Mucosa of rectum (tissue), 2 donors: ENCODE measurements around the gene ASB8.
"Not testable (repeated sequence)": the region's sequence is repeated elsewhere in the genome, so short reads cannot be mapped to it uniquely, and the experiment has no call there.

Experiments used
- H3K27ac ChIP-seq, 2 donors: one replicate each; pipeline ENCODE4 v1.7.0; 2013; ENCODE audit warnings: inconsistent platforms in 2 of 2, low read depth in 2 of 2, low read length in 2 of 2
- H3K27me3 ChIP-seq, 2 donors: one replicate each; pipeline ENCODE4 v1.7.0; 2013; ENCODE audit warnings: low read length in 2 of 2; ENCODE audit not compliant: control insufficient read depth in 2 of 2, insufficient read depth in 2 of 2
- H3K36me3 ChIP-seq, 2 donors: one replicate each; pipeline ENCODE4 v1.7.0; 2013; ENCODE audit warnings: low read length in 2 of 2; ENCODE audit not compliant: control insufficient read depth in 2 of 2, insufficient read depth in 2 of 2
- H3K4me1 ChIP-seq, 2 donors: one replicate each; pipeline ENCODE4 v1.7.0; 2013; ENCODE audit warnings: low read length in 2 of 2, mild to moderate bottlenecking in 1 of 2; ENCODE audit not compliant: control insufficient read depth in 2 of 2, insufficient read depth in 2 of 2
- H3K4me3 ChIP-seq, 2 donors: one replicate each; pipeline ENCODE4 v1.7.0; 2013; ENCODE audit warnings: low read length in 2 of 2
- H3K9ac ChIP-seq, 2 donors: one replicate each; pipeline ENCODE4 v1.7.0; 2013; ENCODE audit warnings: low read length in 2 of 2, low read depth in 1 of 2, mild to moderate bottlenecking in 1 of 2
- H3K9me3 ChIP-seq, 2 donors: one replicate each; pipeline ENCODE4 v1.7.0; 2013; ENCODE audit warnings: low read length in 2 of 2; ENCODE audit not compliant: control insufficient read depth in 2 of 2
- donor health status: healthy.
- donor health status: Normal muscosa, but diverticular disease.

ASB8 gene

GRCh38 chr12:48165089-48165981 is 8.0 kb upstream of the ASB8 start:
- Histone ChIP-seq H3K36me3 (no peaks in the 10 kb centered on the region), H3K4me3 (no peak overlapping the region)

GRCh38 chr12:48164451-48164850 is 7.1 kb upstream of the ASB8 start:
- Histone ChIP-seq H3K27me3 (no peaks in the 10 kb centered on the region), H3K36me3 (no peaks in the 10 kb centered on the region), H3K9me3 (no peaks in the 10 kb centered on the region), H3K9ac (no peak overlapping the region), H3K4me1 (no peaks in the 10 kb centered on the region), H3K4me3 (no peak overlapping the region), H3K27ac (no peak overlapping the region)

More at GRCh38 chr12:48165089-48165981, 8.0 kb upstream of the ASB8 start:
- Histone ChIP-seq H3K4me1 (no peaks in the 10 kb centered on the region), H3K27ac (no peak overlapping the region), H3K9ac (no peak overlapping the region), H3K9me3 (no peaks in the 10 kb centered on the region), H3K27me3 (no peaks in the 10 kb centered on the region)

GRCh38 chr12:48163150-48163747 is 5.9 kb upstream of the ASB8 start:
- Histone ChIP-seq H3K4me3 (no peak overlapping the region), H3K9ac (no peak overlapping the region), H3K36me3 (no peaks in the 10 kb centered on the region), H3K4me1 (no peaks in the 10 kb centered on the region), H3K9me3 (no peaks in the 10 kb centered on the region), H3K27me3 (no peaks in the 10 kb centered on the region), H3K27ac (no peak overlapping the region)

- Histone ChIP-seq H3K4me3 (no peak overlapping the region), H3K9me3 (no peaks in the 10 kb centered on the region), H3K27me3 (no peaks in the 10 kb centered on the region), H3K4me1 (peaks cover 5 to 10% of the 10 kb centered on the region in 2 donors), H3K36me3 (no peaks in the 10 kb centered on the region), H3K27ac (no peak overlapping the region), H3K9ac (no peak overlapping the region)
Observed at GRCh38 chr12:48160807-48161206, 3.5 kb upstream of the ASB8 start.

DNA sequence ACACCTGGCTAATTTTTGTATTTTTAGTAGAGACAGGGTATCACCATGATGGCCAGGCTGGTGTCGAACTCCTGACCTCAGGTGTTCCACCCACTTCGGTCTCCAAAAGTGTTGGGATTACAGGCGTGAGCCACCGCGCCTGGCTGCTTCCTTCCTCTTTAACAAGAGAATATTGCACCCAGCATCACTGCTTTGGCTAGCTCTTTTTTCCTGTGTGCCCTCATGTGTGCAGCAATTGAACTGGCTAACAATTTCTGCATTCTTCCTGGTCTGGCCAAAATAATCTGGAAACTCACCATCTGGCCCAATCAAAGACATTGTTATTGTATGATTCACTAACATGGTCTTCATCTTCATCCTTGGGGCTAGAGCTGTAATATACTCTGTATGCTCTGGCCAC is 2.7 kb upstream of the ASB8 start:
- Histone ChIP-seq H3K9me3 (no peaks in the 10 kb centered on the region), H3K9ac (no peak overlapping the region), H3K4me3 (no peak overlapping the region), H3K27me3 (no peaks in the 10 kb centered on the region), H3K36me3 (no peaks in the 10 kb centered on the region), H3K27ac (no peak overlapping the region), H3K4me1 (peaks cover 5 to 10% of the 10 kb centered on the region in 2 donors)

GRCh38 chr12:48157889-48158370 is 615 bp upstream of the ASB8 start:
- peaks cover 4 to 5% of the 10 kb centered on the region in 2 donors for H3K36me3 ChIP-seq
- H3K4me3 ChIP-seq = peak overlapping the region; percentile 94
- H3K4me1 ChIP-seq = peaks cover 5 to 10% of the 10 kb centered on the region in 2 donors
- H3K27ac ChIP-seq = peak overlapping the region; percentile 83 to 94
- no peaks in the 10 kb centered on the region for H3K27me3 ChIP-seq
- H3K9ac ChIP-seq = peak overlapping the region; percentile 93 to 97
- H3K9me3 ChIP-seq = no peaks in the 10 kb centered on the region

DNA sequence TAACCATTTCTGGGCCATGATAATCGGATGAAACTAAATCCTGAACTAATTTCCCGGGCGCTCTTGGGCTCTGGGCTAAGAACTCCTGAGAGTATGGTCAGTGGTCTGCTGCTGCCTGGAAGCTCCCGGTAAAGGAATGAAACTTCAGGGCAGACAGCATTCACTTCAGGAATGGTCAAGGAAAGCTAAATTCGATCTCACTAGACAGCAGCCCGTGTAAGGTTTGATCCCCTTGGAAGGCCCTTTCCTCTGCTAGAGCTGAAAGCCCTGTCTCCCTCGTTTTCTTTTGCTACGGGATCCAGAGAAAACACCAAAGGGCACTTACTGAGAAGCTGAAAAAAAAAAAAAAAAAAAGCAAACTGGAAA is 680 bp downstream of the ASB8 start:
- H3K9ac ChIP-seq = peak overlapping the region; percentile 93 to 97
- peaks cover 5 to 16% of the 10 kb centered on the region in 2 donors for H3K36me3 ChIP-seq
- peak overlapping the region; percentile 94 for H3K4me3 ChIP-seq
- H3K9me3 ChIP-seq = no peaks in the 10 kb centered on the region
- H3K4me1 ChIP-seq = peaks cover 5 to 10% of the 10 kb centered on the region in 2 donors
- H3K27me3 ChIP-seq = no peaks in the 10 kb centered on the region
- peak overlapping the region in 1 of 2 donors; percentile 94 for H3K27ac ChIP-seq

GRCh38 chr12:48155786-48156185 is 1.5 kb downstream of the ASB8 start:
- H3K4me3 ChIP-seq, H3K9ac ChIP-seq, H3K27ac ChIP-seq, H3K4me1 ChIP-seq, H3K9me3 ChIP-seq, H3K27me3 ChIP-seq: not testable (repeated sequence)
- H3K36me3 ChIP-seq = peaks cover 12 to 24% of the 10 kb centered on the region in 2 donors

- peaks cover 26 to 59% of the 10 kb centered on the region in 2 donors for H3K36me3 ChIP-seq
Observed at GRCh38 chr12:48151103-48151771, 6.1 kb downstream of the ASB8 start.

GRCh38 chr12:48145981-48146380 is 11.3 kb downstream of the ASB8 start:
- Histone ChIP-seq H3K27me3 (no peaks in the 10 kb centered on the region), H3K9ac (no peak overlapping the region), H3K36me3 (peaks cover 37 to 81% of the 10 kb centered on the region in 2 donors), H3K27ac (no peak overlapping the region), H3K9me3 (no peaks in the 10 kb centered on the region), H3K4me1 (no peaks in the 10 kb centered on the region), H3K4me3 (no peak overlapping the region)

More at GRCh38 chr12:48151103-48151771, 6.1 kb downstream of the ASB8 start:
- no peak overlapping the region for H3K4me3 ChIP-seq
- no peaks in the 10 kb centered on the region for H3K27me3 ChIP-seq
- no peaks in the 10 kb centered on the region for H3K9me3 ChIP-seq
- H3K4me1 ChIP-seq = peaks cover 0 to 2% of the 10 kb centered on the region in 2 donors
- H3K9ac ChIP-seq = no peak overlapping the region
- no peak overlapping the region for H3K27ac ChIP-seq
